NB4 (cell line): ENCODE data around the gene ONECUT3.

Source experiments
- CTCF ChIP-seq: IDR thresholded peaks from one replicate; pipeline ENCODE4 v1.5.1; 2012; ENCODE audit warnings: low read depth, low read length
- MYC ChIP-seq: IDR thresholded peaks from 2 replicates; pipeline ENCODE4 v1.6.1; 2011; ENCODE audit warnings: low read depth, low read length
- POLR2A ChIP-seq: IDR thresholded peaks from 2 replicates; pipeline ENCODE4 v1.6.1; 2011; ENCODE audit warnings: mild to moderate bottlenecking; ENCODE audit not compliant: insufficient read length; ENCODE audit errors: extremely low read depth

DNA sequence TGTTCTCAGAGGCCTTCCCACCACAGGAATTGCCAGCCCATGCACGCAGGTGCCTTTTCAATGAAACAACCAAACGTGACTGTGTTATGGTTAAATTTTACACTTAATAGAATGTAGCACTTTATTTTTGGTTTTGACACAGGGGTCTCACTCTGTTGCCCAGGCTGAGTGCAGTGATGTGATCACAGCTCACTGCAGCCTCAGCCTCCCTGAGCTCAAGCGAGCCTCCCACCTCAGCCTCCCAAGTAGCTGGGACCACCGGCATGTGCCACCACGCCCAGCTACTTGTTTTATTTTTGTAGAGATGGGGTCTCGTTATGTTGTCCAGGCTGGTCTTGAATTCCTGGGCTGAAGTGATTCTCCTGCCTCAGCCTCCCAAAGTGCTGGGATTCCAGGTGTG lies 51.6 kb downstream of the ONECUT3 start:
- no peak for TF ChIP-seq POLR2A
- no peak for TF ChIP-seq CTCF
- TF ChIP-seq MYC = no peak
